Glomerular visceral epithelial cell (primary cell): ENCODE measurements around the gene RET.
A peak's percentile ranks its signal among the peaks of the same experiment; 100 is the strongest.
"Not testable (repeated sequence)": the region's sequence is repeated elsewhere in the genome, so short reads cannot be mapped to it uniquely, and the experiment has no call there.

Experiments
- DNase-seq: peaks from one replicate; pipeline ENCODE4 v3.0.0-alpha.2; 2016; ENCODE audit errors: extremely low spot score

Gene RET

DNA sequence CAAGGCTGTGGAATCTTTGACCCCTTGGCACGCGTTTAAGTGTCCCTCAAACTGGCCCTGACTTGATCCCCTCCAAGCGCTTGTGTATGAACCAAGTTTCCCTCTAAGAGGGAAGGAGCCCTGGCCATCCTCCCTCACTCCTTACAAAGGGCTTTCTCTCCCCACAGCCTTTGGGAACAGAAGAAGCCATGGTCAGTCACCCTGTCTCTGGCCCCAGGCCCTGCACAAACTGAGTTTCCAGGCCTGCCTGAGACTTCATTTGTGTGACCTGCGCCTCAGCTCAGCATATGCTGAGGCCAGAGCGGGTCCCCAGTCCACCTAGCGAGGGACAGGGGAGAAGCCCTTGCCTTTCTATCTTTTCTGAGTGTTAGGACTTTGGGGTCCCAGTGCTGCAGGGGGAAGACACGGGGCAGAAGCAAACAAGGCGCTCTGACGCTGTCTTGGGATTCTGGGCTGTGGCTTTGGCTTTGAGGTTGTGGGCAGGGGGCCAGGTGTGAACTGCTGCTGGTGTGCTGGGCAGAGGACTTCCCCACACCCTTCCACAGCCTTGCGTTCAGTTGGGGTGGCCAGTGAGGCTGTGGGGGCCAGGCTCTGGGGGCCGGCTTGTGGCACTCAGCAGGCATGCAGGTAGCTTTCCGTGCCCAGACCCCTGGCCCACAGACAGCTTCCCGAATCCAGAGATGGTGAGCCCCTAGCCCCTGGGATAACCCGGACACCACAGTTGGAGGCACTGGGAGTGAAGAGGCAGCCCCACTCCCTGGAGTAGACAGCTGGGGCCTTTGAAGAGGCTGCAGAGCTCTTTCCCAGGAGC, 1.5 kb downstream of the RET start:
- no peak for DNase-seq

DNA sequence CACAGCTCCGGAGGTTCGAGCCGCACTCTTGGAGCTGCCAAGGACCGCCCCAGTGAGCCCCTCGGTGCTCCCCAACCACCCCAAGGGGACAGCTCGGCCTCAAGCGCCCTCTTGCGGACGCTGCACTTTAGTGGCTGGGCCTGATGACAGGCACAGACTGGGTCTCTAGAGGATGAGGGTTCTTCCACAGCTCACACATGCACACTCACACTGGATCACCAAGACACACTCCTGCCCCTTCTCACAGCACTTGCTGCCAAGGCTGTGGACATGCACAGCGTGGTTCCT, 2.1 kb downstream of the RET start:
- DNase-seq, result peak; percentile 20

DNA sequence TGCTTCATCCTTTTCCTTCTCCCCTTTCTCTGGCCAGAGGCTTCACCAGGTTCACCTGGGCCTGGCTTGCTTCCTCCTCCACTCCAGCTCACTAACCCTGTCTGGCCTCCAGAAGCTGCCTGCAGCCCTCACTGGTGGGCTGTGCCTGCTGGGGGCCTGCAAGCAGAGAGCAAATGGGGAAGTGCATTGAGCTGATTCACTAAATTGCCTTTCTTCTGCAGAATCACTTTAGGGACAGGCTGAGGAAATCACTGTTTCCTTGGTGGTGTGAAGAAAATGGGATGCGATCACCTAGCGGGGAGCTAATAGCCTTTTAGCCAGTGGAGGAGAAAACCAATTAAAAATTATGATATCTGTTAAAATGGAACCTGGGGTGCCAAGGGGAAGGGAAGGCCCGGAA, 3.0 kb downstream of the RET start:
- no peak for DNase-seq

GRCh38 chr10:43082087-43082486, 5.2 kb downstream of the RET start:
- DNase-seq, result no peak

DNA sequence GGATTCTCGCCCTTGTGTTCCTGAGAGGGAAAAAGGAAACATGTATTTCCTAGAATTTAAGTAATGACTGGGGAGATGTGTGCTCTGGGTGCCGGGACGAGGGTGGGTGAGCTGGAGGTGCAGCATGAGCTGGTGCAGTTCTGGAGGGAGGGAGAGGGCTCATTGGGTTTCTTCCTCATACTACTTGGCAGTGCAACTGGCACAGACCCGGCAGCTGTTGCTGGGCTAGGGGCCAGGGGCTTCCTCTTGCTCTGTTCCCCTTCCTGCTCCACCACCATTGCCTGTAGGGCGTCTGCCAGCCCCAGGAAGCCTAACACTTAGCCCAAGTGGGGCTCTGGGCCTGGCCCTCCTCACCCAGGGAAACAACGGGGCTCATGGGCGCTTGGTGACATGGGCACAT, 5.9 kb downstream of the RET start:
- DNase-seq, result no peak

DNA sequence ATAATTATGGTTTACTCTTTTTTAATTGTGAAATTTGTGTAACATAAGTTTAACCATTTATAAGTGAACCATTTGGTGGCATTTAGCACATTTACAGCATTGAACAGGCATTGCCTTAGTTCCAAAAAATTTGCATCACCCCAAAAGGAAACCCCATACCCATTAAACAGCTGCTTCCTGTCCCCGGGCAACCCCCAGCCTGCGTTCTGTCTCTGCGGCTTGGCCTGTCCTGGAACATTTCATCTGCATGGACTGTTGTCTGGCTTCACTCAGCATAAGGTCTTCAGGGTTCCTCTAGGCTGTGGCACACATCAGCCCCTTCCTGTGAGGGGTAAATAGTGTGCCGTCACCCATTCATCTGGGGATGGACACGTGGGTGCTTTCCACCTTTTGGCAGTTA, 6.9 kb downstream of the RET start:
- DNase-seq, result no peak

DNA sequence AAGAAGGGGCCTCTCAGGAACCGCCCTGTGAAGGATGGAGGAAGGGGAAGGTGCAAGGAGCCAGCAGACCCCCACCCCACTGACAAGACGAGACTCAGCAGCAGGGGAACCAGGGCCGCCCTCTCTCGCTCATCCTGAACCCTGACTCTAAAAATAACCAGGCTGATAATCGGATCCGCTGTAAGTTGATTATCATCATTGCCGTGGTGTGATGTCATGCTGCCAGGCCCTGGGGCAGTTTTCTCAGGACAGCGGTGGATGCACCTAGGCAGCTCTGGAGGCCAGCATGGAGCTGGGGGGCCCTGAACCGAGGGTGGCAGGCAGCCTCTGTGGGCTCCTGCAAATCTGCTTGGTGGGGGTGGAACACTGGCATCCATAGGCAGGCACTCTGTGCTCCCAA, 7.9 kb downstream of the RET start:
- DNase-seq, result no peak

- DNase-seq, result no peak
Measured at GRCh38 chr10:43086321-43086942, 9.6 kb downstream of the RET start.

- DNase-seq, result no peak
Measured at GRCh38 chr10:43089519-43089918, 12.7 kb downstream of the RET start.

DNA sequence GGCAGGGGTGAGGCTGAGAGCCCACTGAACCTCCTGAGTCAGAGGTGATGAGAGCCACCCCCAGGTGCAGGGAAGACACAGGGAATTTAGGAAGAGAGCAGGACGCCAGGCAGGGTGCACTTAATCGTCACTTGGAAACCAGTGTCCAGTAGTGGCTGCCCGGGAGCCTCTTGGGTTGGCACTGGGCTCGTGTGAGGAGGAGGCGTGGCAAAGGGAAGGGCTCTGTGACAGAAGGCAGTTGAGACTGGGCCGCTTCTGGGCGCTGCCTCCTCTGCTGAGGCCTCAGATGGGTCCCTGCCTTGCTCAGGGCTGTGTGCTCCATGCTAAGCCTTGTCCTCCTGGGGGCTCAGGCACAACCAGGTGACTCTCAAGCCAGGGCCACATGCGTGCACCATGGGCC, 13.3 kb downstream of the RET start:
- DNase-seq, result no peak

DNA sequence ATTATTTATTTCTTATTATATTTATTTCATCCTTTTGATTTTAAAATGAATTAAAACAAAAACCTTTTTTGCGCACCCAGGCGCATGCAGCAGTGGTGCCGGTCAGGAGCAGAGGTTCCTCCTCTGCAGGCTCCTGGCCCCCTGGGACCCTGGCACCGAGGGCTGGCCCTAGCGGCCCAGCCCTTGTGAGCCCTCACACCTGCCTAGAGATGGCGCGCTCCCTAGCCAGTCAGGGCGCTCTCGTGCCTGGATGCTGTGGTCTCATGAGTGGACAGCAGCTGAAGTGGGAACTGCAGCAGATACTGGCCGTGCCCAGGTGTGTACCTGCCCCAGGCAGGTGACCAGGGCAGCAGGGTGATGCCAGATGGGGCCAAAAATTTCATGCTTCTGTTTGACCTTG, 13.8 kb downstream of the RET start:
- no peak for DNase-seq

GRCh38 chr10:43091846-43092245, 15.0 kb downstream of the RET start:
- DNase-seq, result no peak

DNA sequence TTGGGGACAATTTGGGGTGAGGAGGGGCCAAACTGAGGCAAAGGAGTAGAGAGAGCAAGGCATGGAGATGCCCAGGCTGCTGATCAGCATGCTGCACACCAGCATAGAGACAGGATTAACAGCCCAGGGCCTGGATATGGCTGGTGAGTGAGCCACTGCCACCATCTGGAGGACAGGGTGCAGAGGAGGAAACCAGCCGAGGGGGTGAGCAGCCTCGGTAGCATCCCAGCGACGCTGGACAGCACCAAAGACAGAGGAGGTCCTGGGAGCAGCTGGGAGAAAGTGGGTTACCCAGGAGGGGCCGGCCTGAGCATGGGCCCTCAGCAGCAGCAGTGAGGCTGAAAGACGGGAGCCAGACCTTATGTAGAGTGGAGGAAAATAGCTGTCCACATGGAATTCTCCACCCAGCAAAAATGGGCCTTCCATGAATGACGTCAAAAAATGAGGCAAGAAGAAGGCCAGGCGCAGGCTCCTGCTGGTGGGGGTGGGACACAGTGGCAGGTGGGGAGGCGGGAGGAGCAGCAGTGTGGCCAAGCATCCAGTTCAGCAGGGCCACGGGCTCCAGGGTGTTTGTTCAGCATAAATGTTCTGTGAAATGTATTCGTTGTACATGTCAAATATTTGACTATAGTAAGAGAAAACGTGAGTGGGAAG, 16.7 kb downstream of the RET start:
- DNase-seq, result no peak

GRCh38 chr10:43094085-43094484, 17.2 kb downstream of the RET start:
- DNase-seq, result no peak

- DNase-seq, result not testable (repeated sequence)
Measured at GRCh38 chr10:43099339-43099738, 22.5 kb downstream of the RET start.

- no peak for DNase-seq
Measured at GRCh38 chr10:43099928-43100327, 23.1 kb downstream of the RET start.

- DNase-seq, result no peak
Measured at GRCh38 chr10:43100366-43100765, 23.5 kb downstream of the RET start.

DNA sequence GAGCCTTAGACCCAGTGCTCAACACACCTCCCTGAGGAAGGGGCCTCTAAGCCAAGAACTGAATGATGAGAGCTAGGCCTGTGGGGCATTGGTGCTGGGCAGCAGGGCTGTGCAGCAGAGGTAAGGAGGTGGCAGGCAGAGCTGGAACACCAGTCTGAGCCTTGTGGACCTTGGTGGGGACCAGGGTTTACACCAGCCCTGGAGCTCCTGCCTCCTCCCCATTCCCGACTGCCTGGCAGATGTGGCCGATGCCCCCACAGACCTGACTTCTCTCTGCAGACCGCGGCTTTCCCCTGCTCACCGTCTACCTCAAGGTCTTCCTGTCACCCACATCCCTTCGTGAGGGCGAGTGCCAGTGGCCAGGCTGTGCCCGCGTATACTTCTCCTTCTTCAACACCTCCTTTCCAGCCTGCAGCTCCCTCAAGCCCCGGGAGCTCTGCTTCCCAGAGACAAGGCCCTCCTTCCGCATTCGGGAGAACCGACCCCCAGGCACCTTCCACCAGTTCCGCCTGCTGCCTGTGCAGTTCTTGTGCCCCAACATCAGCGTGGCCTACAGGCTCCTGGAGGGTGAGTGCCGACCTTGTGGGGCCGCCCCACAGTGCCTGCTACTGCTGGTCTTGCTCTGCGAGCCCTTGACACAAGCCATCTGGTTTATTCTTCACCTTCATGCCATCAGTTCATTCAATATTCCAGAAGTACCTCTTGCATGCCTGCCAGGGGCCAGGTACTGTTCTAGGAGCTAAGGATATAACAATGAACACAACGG, 25.4 kb downstream of the RET start:
- DNase-seq, result no peak

- peak; percentile 71 for DNase-seq
Measured at GRCh38 chr10:43105102-43105955, 28.5 kb downstream of the RET start.

- no peak for DNase-seq
Measured at GRCh38 chr10:43105956-43106229, 29.0 kb downstream of the RET start.

DNA sequence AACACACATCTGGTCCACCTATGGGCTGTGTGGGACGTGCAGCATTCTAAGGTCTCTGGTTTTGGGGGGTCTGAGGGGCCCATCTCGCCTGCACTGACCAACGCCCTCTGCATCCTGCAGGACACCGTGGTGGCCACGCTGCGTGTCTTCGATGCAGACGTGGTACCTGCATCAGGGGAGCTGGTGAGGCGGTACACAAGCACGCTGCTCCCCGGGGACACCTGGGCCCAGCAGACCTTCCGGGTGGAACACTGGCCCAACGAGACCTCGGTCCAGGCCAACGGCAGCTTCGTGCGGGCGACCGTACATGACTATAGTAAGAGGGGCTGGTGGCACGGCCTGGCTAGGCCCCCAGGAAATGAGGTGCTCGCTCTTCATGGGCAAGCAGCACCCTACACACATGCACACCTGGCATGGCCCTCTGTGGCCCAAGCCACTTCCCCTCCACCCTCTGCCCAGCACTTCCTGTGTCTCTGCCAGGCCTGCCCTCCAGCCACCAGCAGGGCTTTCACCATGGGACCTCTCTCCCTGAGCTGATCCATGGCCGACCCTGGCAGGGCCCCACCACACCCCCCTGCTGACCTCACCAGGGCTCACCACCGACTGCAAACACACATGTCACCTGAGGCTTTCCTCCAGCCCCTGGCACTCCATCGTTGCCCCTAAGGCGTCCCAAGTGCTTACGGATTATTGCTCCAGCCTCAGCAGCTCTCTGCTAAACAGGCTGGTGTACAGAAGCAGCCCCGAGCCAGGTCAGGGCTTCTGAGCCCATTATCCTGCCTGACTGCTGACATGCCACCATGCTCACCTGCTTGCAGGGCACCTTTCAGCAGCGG, 29.6 kb downstream of the RET start:
- no peak for DNase-seq
